ENCODE measurements around the gene TRIM41.

The TRIM41 gene

DNA sequence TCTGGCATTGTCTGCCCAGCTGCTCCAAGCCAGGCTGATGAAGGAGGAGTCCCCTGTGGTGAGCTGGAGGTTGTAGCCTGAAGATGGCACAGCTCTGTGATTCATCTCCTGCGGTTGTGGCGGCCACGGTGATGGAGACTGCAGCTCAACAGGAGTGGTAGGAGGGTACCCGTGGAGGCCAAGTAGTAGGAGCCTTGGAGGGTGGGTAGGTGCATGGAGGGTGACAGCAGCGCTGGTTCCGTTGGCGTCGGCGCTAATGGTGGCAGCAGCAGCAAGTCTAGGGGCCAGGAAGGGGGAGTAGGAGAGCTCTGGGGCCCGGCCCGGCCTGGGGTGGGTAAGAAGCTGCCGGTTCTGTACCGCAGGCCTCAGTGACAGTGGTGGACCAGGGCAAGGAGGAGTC lies 60.3 kb downstream of the TRIM41 start:
- no peak for TF ChIP-seq TCF12 (IDR thresholded peaks at IDR 0.05; ENCODE audit: low read depth)
- no peak for TF ChIP-seq NFIC (IDR thresholded peaks at IDR 0.05)
- TF ChIP-seq RAD21 (IDR thresholded peaks at IDR 0.05; ENCODE audit: low read depth) = no peak
- TF ChIP-seq TAF1 (IDR thresholded peaks at IDR 0.05; ENCODE audit: low read depth) = no peak
- TF ChIP-seq, protein P1, sequence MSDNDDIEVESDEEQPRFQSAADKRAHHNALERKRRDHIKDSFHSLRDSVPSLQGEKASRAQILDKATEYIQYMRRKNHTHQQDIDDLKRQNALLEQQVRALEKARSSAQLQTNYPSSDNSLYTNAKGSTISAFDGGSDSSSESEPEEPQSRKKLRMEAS (IDR thresholded peaks at IDR 0.05) = no peak
- no peak for TF ChIP-seq YY1 (IDR thresholded peaks at IDR 0.05; ENCODE audit: low read depth)
- TF ChIP-seq TEAD4 (IDR thresholded peaks at IDR 0.05) = no peak
- TF ChIP-seq EGR1 (IDR thresholded peaks at IDR 0.05) = no peak
- TF ChIP-seq EP300 (IDR thresholded peaks at IDR 0.05; ENCODE audit: borderline replicate concordance) = no peak
- TF ChIP-seq, protein P2, sequence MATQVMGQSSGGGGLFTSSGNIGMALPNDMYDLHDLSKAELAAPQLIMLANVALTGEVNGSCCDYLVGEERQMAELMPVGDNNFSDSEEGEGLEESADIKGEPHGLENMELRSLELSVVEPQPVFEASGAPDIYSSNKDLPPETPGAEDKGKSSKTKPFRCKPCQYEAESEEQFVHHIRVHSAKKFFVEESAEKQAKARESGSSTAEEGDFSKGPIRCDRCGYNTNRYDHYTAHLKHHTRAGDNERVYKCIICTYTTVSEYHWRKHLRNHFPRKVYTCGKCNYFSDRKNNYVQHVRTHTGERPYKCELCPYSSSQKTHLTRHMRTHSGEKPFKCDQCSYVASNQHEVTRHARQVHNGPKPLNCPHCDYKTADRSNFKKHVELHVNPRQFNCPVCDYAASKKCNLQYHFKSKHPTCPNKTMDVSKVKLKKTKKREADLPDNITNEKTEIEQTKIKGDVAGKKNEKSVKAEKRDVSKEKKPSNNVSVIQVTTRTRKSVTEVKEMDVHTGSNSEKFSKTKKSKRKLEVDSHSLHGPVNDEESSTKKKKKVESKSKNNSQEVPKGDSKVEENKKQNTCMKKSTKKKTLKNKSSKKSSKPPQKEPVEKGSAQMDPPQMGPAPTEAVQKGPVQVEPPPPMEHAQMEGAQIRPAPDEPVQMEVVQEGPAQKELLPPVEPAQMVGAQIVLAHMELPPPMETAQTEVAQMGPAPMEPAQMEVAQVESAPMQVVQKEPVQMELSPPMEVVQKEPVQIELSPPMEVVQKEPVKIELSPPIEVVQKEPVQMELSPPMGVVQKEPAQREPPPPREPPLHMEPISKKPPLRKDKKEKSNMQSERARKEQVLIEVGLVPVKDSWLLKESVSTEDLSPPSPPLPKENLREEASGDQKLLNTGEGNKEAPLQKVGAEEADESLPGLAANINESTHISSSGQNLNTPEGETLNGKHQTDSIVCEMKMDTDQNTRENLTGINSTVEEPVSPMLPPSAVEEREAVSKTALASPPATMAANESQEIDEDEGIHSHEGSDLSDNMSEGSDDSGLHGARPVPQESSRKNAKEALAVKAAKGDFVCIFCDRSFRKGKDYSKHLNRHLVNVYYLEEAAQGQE (IDR thresholded peaks at IDR 0.05; ENCODE audit: low read depth) = no peak
- TF ChIP-seq, protein P3, sequence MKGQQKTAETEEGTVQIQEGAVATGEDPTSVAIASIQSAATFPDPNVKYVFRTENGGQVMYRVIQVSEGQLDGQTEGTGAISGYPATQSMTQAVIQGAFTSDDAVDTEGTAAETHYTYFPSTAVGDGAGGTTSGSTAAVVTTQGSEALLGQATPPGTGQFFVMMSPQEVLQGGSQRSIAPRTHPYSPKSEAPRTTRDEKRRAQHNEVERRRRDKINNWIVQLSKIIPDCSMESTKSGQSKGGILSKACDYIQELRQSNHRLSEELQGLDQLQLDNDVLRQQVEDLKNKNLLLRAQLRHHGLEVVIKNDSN (IDR thresholded peaks at IDR 0.05) = no peak
- TF ChIP-seq CREB1 (IDR thresholded peaks at IDR 0.05; ENCODE audit: low read depth) = no peak
- TF ChIP-seq ZBTB7A (IDR thresholded peaks at IDR 0.05; ENCODE audit: low read depth) = no peak
- TF ChIP-seq FOXM1 (IDR thresholded peaks at IDR 0.05; ENCODE audit: borderline replicate concordance, low read depth) = no peak
- no peak for TF ChIP-seq CEBPB (IDR thresholded peaks at IDR 0.05)

Measured in Ishikawa (cell line).